Adipocyte (in vitro differentiated cells): ENCODE data around the gene PIK3R2.

Experiments used
- DNase-seq: peaks from one replicate; pipeline ENCODE4 v3.0.0-alpha.2; 2015; ENCODE audit warnings: low read depth
- H3K27me3 ChIP-seq: replicated peaks from 2 replicates; pipeline ENCODE4 v1.7.0; 2013; ENCODE audit warnings: mild to moderate bottlenecking, low read length, moderate library complexity; ENCODE audit not compliant: control insufficient read depth, insufficient read depth
- H3K36me3 ChIP-seq: 2 replicates; pipeline ENCODE4 v1.7.0; 2013; ENCODE audit warnings: low read length, mild to moderate bottlenecking, moderate library complexity; ENCODE audit not compliant: control insufficient read depth, insufficient read depth, severe bottlenecking
- H3K4me1 ChIP-seq: 2 replicates; pipeline ENCODE4 v1.7.0; 2013; ENCODE audit warnings: mild to moderate bottlenecking, low read length, moderate library complexity; ENCODE audit not compliant: control insufficient read depth, insufficient read depth
- H3K4me3 ChIP-seq: 2 replicates; pipeline ENCODE4 v1.7.0; 2013; ENCODE audit warnings: mild to moderate bottlenecking, low read length, moderate library complexity
- H3K9ac ChIP-seq: 2 replicates; pipeline ENCODE4 v1.7.0; 2013; ENCODE audit warnings: mild to moderate bottlenecking, low read length, moderate library complexity
- H3K9me3 ChIP-seq: 2 replicates; pipeline ENCODE4 v1.7.0; 2013; ENCODE audit warnings: mild to moderate bottlenecking, low read length, moderate library complexity; ENCODE audit not compliant: control insufficient read depth

Gene PIK3R2

GRCh38 chr19:18168673-18169381 lies 15.9 kb downstream of the PIK3R2 start:
- DNase-seq: no peak
- no peaks in the 10 kb centered on the region for H3K9me3 ChIP-seq
- no peaks in the 10 kb centered on the region for H3K27me3 ChIP-seq
- H3K36me3 ChIP-seq: peaks cover 40% of the 10 kb centered on the region
- peaks cover 24% of the 10 kb centered on the region for H3K4me1 ChIP-seq
- no peak overlapping the region for H3K4me3 ChIP-seq
- no peak overlapping the region for H3K9ac ChIP-seq

GRCh38 chr19:18170714-18171255 lies 17.8 kb downstream of the PIK3R2 start:
- Histone ChIP-seq H3K9me3 (no peaks in the 10 kb centered on the region), H3K36me3 (peaks cover 31% of the 10 kb centered on the region), H3K9ac (no peak overlapping the region), H3K27me3 (no peaks in the 10 kb centered on the region), H3K4me3 (no peak overlapping the region), H3K4me1 (peaks cover 28% of the 10 kb centered on the region)
- DNase-seq: no peak

- H3K4me1 ChIP-seq: peaks cover 28% of the 10 kb centered on the region
- no peak for DNase-seq
- H3K27me3 ChIP-seq: no peaks in the 10 kb centered on the region
- peaks cover 24% of the 10 kb centered on the region for H3K36me3 ChIP-seq
- no peaks in the 10 kb centered on the region for H3K9me3 ChIP-seq
- no peak overlapping the region for H3K9ac ChIP-seq
- no peak overlapping the region for H3K4me3 ChIP-seq
Observed at GRCh38 chr19:18171605-18172327, 18.8 kb downstream of the PIK3R2 start.

GRCh38 chr19:18172331-18173053 lies 19.5 kb downstream of the PIK3R2 start:
- peaks cover 16% of the 10 kb centered on the region for H3K36me3 ChIP-seq
- H3K9me3 ChIP-seq: no peaks in the 10 kb centered on the region
- DNase-seq: no peak
- no peak overlapping the region for H3K9ac ChIP-seq
- no peaks in the 10 kb centered on the region for H3K27me3 ChIP-seq
- peaks cover 28% of the 10 kb centered on the region for H3K4me1 ChIP-seq
- H3K4me3 ChIP-seq: no peak overlapping the region

GRCh38 chr19:18173054-18173571 lies 20.1 kb downstream of the PIK3R2 start:
- Histone ChIP-seq H3K4me3 (peak overlapping the region; percentile 88), H3K9ac (peak overlapping the region; percentile 82), H3K36me3 (peaks cover 12% of the 10 kb centered on the region), H3K27me3 (no peaks in the 10 kb centered on the region), H3K9me3 (no peaks in the 10 kb centered on the region), H3K4me1 (peaks cover 28% of the 10 kb centered on the region)
- no peak for DNase-seq

GRCh38 chr19:18173572-18174288 lies 20.8 kb downstream of the PIK3R2 start, which contains the start of gene IFI30:
IFI30 (plus strand) TSS chr19:18173813; CDS start chr19:18173842, 29 bp downstream.
- peaks cover 28% of the 10 kb centered on the region for H3K4me1 ChIP-seq
- H3K36me3 ChIP-seq: peaks cover 7% of the 10 kb centered on the region
- peak within 1 kb of the TSS; percentile 82 for H3K9ac ChIP-seq
- H3K9me3 ChIP-seq: no peaks in the 10 kb centered on the region
- H3K27me3 ChIP-seq: no peaks in the 10 kb centered on the region
- peak within 1 kb of the TSS; percentile 88 for H3K4me3 ChIP-seq
- peak; percentile 67 for DNase-seq

GRCh38 chr19:18174983-18175382 lies 22.0 kb downstream of the PIK3R2 start:
- no peak for DNase-seq
- Histone ChIP-seq H3K4me3 (no peak overlapping the region), H3K9ac (no peak overlapping the region), H3K36me3 (no peaks in the 10 kb centered on the region), H3K27me3 (no peaks in the 10 kb centered on the region), H3K4me1 (peaks cover 28% of the 10 kb centered on the region), H3K9me3 (no peaks in the 10 kb centered on the region)

GRCh38 chr19:18176367-18177310 lies 23.7 kb downstream of the PIK3R2 start:
- Histone ChIP-seq H3K36me3 (no peaks in the 10 kb centered on the region), H3K9me3 (no peaks in the 10 kb centered on the region), H3K4me3 (no peak overlapping the region), H3K27me3 (no peaks in the 10 kb centered on the region), H3K9ac (no peak overlapping the region), H3K4me1 (peaks cover 13% of the 10 kb centered on the region)
- DNase-seq: no peak

GRCh38 chr19:18179957-18180356 lies 27.0 kb downstream of the PIK3R2 start:
- Histone ChIP-seq H3K36me3 (no peaks in the 10 kb centered on the region), H3K9me3 (no peaks in the 10 kb centered on the region), H3K9ac (no peak overlapping the region), H3K27me3 (no peaks in the 10 kb centered on the region), H3K4me3 (no peak overlapping the region), H3K4me1 (no peaks in the 10 kb centered on the region)
- DNase-seq: no peak

- Histone ChIP-seq H3K27me3 (no peaks in the 10 kb centered on the region), H3K4me1 (no peaks in the 10 kb centered on the region)
Observed at GRCh38 chr19:18183529-18183928, 30.6 kb downstream of the PIK3R2 start.

More at GRCh38 chr19:18183529-18183928, 30.6 kb downstream of the PIK3R2 start:
- no peaks in the 10 kb centered on the region for H3K9me3 ChIP-seq
- no peak overlapping the region for H3K4me3 ChIP-seq
- no peak for DNase-seq
- no peaks in the 10 kb centered on the region for H3K36me3 ChIP-seq
- no peak overlapping the region for H3K9ac ChIP-seq
